Trophoblast cell (in vitro differentiated cells and primary cell): ENCODE measurements around the gene CDK1.

Source experiments
- DNase-seq, 2 donors: peaks; one replicate each; pipeline ENCODE4 v3.0.0-alpha.2; 2016
- H2AFZ ChIP-seq: 2 replicates; pipeline ENCODE4 v1.6.1; 2013; ENCODE audit warnings: low read length, moderate library complexity, mild to moderate bottlenecking; ENCODE audit not compliant: insufficient read depth, poor library complexity
- H2AK5ac ChIP-seq: 2 replicates; pipeline ENCODE4 v1.6.1; 2013; ENCODE audit warnings: mild to moderate bottlenecking, low read length
- H2BK120ac ChIP-seq: 2 replicates; pipeline ENCODE4 v1.6.1; 2013; ENCODE audit warnings: low read length, mild to moderate bottlenecking, moderate library complexity; ENCODE audit not compliant: insufficient read depth, poor library complexity
- H2BK12ac ChIP-seq: 2 replicates; pipeline ENCODE4 v1.6.1; 2013; ENCODE audit warnings: mild to moderate bottlenecking, low read length, moderate library complexity
- H2BK5ac ChIP-seq: 2 replicates; pipeline ENCODE4 v1.6.1; 2013; ENCODE audit warnings: low read length, low read depth, moderate library complexity, mild to moderate bottlenecking; ENCODE audit not compliant: poor library complexity
- H3K14ac ChIP-seq: 2 replicates; pipeline ENCODE4 v1.6.1; 2013; ENCODE audit warnings: mild to moderate bottlenecking, low read length
- H3K18ac ChIP-seq: 2 replicates; pipeline ENCODE4 v1.6.1; 2013; ENCODE audit warnings: mild to moderate bottlenecking, low read length
- H3K23ac ChIP-seq: 2 replicates; pipeline ENCODE4 v1.6.1; 2013; ENCODE audit warnings: low read length
- H3K27ac ChIP-seq: 2 replicates; pipeline ENCODE4 v1.5.1; 2013; ENCODE audit warnings: low read depth, mild to moderate bottlenecking, inconsistent platforms, low read length, moderate library complexity
- H3K27me3 ChIP-seq: 2 replicates; pipeline ENCODE4 v1.6.1; 2013; ENCODE audit warnings: inconsistent platforms, mild to moderate bottlenecking, low read length, moderate library complexity; ENCODE audit not compliant: insufficient read depth
- H3K36me3 ChIP-seq, 2 experiments: 1 replicate in 1 of 2; 2 replicates in 1 of 2; pipeline ENCODE4 v1.6.1; 2013; ENCODE audit warnings: low read length in 2 of 2, mild to moderate bottlenecking in 2 of 2, moderate library complexity in 1 of 2; ENCODE audit not compliant: insufficient read depth in 2 of 2, control insufficient read depth in 1 of 2
- H3K4ac ChIP-seq: 2 replicates; pipeline ENCODE4 v1.6.1; 2013; ENCODE audit warnings: low read depth, mild to moderate bottlenecking, low read length, moderate library complexity
- H3K4me1 ChIP-seq, 2 experiments: 1 replicate in 1 of 2; 2 replicates in 1 of 2; pipeline ENCODE4 v1.6.1; 2013; ENCODE audit warnings: low read length in 2 of 2, mild to moderate bottlenecking in 2 of 2, moderate library complexity in 1 of 2; ENCODE audit not compliant: insufficient read depth in 2 of 2, control insufficient read depth in 1 of 2
- H3K4me2 ChIP-seq: 2 replicates; pipeline ENCODE4 v1.6.1; 2013; ENCODE audit warnings: inconsistent platforms, mild to moderate bottlenecking, low read length, moderate library complexity
- H3K4me3 ChIP-seq: 2 replicates; pipeline ENCODE4 v1.5.1; 2013; ENCODE audit warnings: mild to moderate bottlenecking, low read depth, low read length, inconsistent platforms
- H3K79me1 ChIP-seq: one replicate; pipeline ENCODE4 v1.6.1; 2013; ENCODE audit warnings: low read length
- H3K79me2 ChIP-seq: 2 replicates; pipeline ENCODE4 v1.6.1; 2013; ENCODE audit warnings: low read length, mild to moderate bottlenecking; ENCODE audit not compliant: control insufficient read depth, insufficient read depth, poor library complexity
- H3K9ac ChIP-seq: 2 replicates; pipeline ENCODE4 v1.6.1; 2013; ENCODE audit warnings: mild to moderate bottlenecking, low read length
- H3K9me3 ChIP-seq: 2 replicates; pipeline ENCODE4 v1.6.1; 2013; ENCODE audit warnings: low read depth, mild to moderate bottlenecking, control low read depth, inconsistent platforms, low read length; ENCODE audit not compliant: insufficient read depth
- H4K12ac ChIP-seq: 2 replicates; pipeline ENCODE4 v1.6.1; 2013; ENCODE audit warnings: low read depth, mild to moderate bottlenecking, low read length, moderate library complexity
- H4K8ac ChIP-seq: 2 replicates; pipeline ENCODE4 v1.6.1; 2013; ENCODE audit warnings: low read depth, mild to moderate bottlenecking, low read length, moderate library complexity
- H4K91ac ChIP-seq: one replicate; pipeline ENCODE4 v1.6.1; 2013; ENCODE audit warnings: low read depth, mild to moderate bottlenecking, low read length, moderate library complexity
- WGBS: extraction: QIAGEN DNeasy Blood & Tissue Kit; methylation state at CpG from one replicate; pipeline ENCODE4 v1.1.7; 2013; ENCODE audit warnings: missing lambda C conversion rate; ENCODE audit not compliant: insufficient read length, insufficient coverage; ENCODE audit errors: extremely low coverage; 5-methylcytosine and 5-hydroxymethylcytosine counted together

CDK1 gene

GRCh38 chr10:60817398-60817805 is 39.1 kb downstream of the CDK1 start:
- Histone ChIP-seq H3K9me3 (no peaks in the 10 kb centered on the region), H4K8ac (no peak overlapping the region), H3K4me3 (no peak overlapping the region), H3K36me3 (no peaks in the 10 kb centered on the region), H3K4me2 (no peak overlapping the region), H2BK120ac (peak overlapping the region; percentile 10), H2BK12ac (peak overlapping the region; percentile 66), H3K79me1 (no peaks in the 10 kb centered on the region), H3K4me1 (peaks cover 0 to 2% of the 10 kb centered on the region in 2 experiments), H2AFZ (no peak overlapping the region), H3K4ac (no peak overlapping the region), H2AK5ac (no peak overlapping the region), H4K91ac (peak overlapping the region; percentile 28), H3K14ac (no peak overlapping the region), H3K23ac (no peak overlapping the region), H3K18ac (no peak overlapping the region), H3K27me3 (no peaks in the 10 kb centered on the region), H2BK5ac (no peak overlapping the region), H3K27ac (no peak overlapping the region), H4K12ac (no peak overlapping the region), H3K79me2 (no peaks in the 10 kb centered on the region), H3K9ac (no peak overlapping the region)
- no CpG with 5 or more reads among the region's 4 CpGs for WGBS
- no peak for DNase-seq

- H3K27ac ChIP-seq, result peak overlapping the region; percentile 49
- no peak overlapping the region for H3K14ac ChIP-seq
- H2AFZ ChIP-seq, result no peak overlapping the region
- no peaks in the 10 kb centered on the region for H3K9me3 ChIP-seq
- H3K4me3 ChIP-seq, result no peak overlapping the region
- DNase-seq, result no peak
- no peak overlapping the region for H4K91ac ChIP-seq
- no peak overlapping the region for H2BK120ac ChIP-seq
- H3K18ac ChIP-seq, result no peak overlapping the region
- no peak overlapping the region for H3K4me2 ChIP-seq
- no peaks in the 10 kb centered on the region for H3K27me3 ChIP-seq
- H3K9ac ChIP-seq, result no peak overlapping the region
- H2AK5ac ChIP-seq, result no peak overlapping the region
- H3K4me1 ChIP-seq, result peaks cover 0 to 2% of the 10 kb centered on the region in 2 experiments
- no peaks in the 10 kb centered on the region for H3K79me1 ChIP-seq
- no peak overlapping the region for H2BK5ac ChIP-seq
- H4K8ac ChIP-seq, result no peak overlapping the region
- WGBS, result no CpG with 5 or more reads among the region's 3 CpGs
- no peak overlapping the region for H3K4ac ChIP-seq
- no peak overlapping the region for H4K12ac ChIP-seq
- peak overlapping the region; percentile 65 for H2BK12ac ChIP-seq
- no peaks in the 10 kb centered on the region for H3K36me3 ChIP-seq
- H3K79me2 ChIP-seq, result no peaks in the 10 kb centered on the region
- H3K23ac ChIP-seq, result no peak overlapping the region
Measured at GRCh38 chr10:60818134-60818770, 40.0 kb downstream of the CDK1 start.

GRCh38 chr10:60819271-60819670 is 41.0 kb downstream of the CDK1 start:
- H4K12ac ChIP-seq, result no peak overlapping the region
- H3K4ac ChIP-seq, result no peak overlapping the region
- no peak overlapping the region for H3K18ac ChIP-seq
- no peaks in the 10 kb centered on the region for H3K79me1 ChIP-seq
- no peaks in the 10 kb centered on the region for H3K27me3 ChIP-seq
- no peak for DNase-seq
- H3K23ac ChIP-seq, result no peak overlapping the region
- WGBS, result no CpG with 5 or more reads among the region's 6 CpGs
- no peak overlapping the region for H2AK5ac ChIP-seq
- no peak overlapping the region for H4K8ac ChIP-seq
- no peak overlapping the region for H2AFZ ChIP-seq
- no peak overlapping the region for H4K91ac ChIP-seq
- no peaks in the 10 kb centered on the region for H3K36me3 ChIP-seq
- no peak overlapping the region for H2BK5ac ChIP-seq
- no peak overlapping the region for H3K9ac ChIP-seq
- no peak overlapping the region for H3K4me2 ChIP-seq
- no peaks in the 10 kb centered on the region for H3K9me3 ChIP-seq
- no peak overlapping the region for H3K14ac ChIP-seq
- H3K4me1 ChIP-seq, result peaks cover 0 to 2% of the 10 kb centered on the region in 2 experiments
- H3K27ac ChIP-seq, result no peak overlapping the region
- no peak overlapping the region for H3K4me3 ChIP-seq
- H2BK12ac ChIP-seq, result no peak overlapping the region
- no peaks in the 10 kb centered on the region for H3K79me2 ChIP-seq
- no peak overlapping the region for H2BK120ac ChIP-seq

- no peak overlapping the region for H3K4me2 ChIP-seq
- H2BK12ac ChIP-seq, result peak overlapping the region; percentile 64
- no peak overlapping the region for H3K23ac ChIP-seq
- no peaks in the 10 kb centered on the region for H3K79me2 ChIP-seq
- peak overlapping the region; percentile 65 for H4K8ac ChIP-seq
- peak overlapping the region; percentile 24 for H4K91ac ChIP-seq
- no peak overlapping the region for H3K18ac ChIP-seq
- no peak overlapping the region for H2AFZ ChIP-seq
- H2AK5ac ChIP-seq, result peak overlapping the region; percentile 21
- no peak overlapping the region for H3K4ac ChIP-seq
- no peaks in the 10 kb centered on the region for H3K36me3 ChIP-seq
- no peaks in the 10 kb centered on the region for H3K79me1 ChIP-seq
- H3K27me3 ChIP-seq, result no peaks in the 10 kb centered on the region
- H2BK120ac ChIP-seq, result peak overlapping the region; percentile 80
- no peak overlapping the region for H3K4me3 ChIP-seq
- H3K14ac ChIP-seq, result no peak overlapping the region
- no peaks in the 10 kb centered on the region for H3K9me3 ChIP-seq
- peak overlapping the region; percentile 31 for H2BK5ac ChIP-seq
- DNase-seq, result no peak
- no CpG with 5 or more reads among the region's 6 CpGs for WGBS
- peaks cover 0 to 2% of the 10 kb centered on the region in 2 experiments for H3K4me1 ChIP-seq
- no peak overlapping the region for H3K27ac ChIP-seq
- no peak overlapping the region for H4K12ac ChIP-seq
- no peak overlapping the region for H3K9ac ChIP-seq
Measured at GRCh38 chr10:60820093-60820754, 41.9 kb downstream of the CDK1 start.
